ENCODE results near the gene COL9A3.

GRCh38 chr20:62825333-62825985 lies 8.6 kb downstream of the COL9A3 start:
- TF ChIP-seq, protein P1, sequence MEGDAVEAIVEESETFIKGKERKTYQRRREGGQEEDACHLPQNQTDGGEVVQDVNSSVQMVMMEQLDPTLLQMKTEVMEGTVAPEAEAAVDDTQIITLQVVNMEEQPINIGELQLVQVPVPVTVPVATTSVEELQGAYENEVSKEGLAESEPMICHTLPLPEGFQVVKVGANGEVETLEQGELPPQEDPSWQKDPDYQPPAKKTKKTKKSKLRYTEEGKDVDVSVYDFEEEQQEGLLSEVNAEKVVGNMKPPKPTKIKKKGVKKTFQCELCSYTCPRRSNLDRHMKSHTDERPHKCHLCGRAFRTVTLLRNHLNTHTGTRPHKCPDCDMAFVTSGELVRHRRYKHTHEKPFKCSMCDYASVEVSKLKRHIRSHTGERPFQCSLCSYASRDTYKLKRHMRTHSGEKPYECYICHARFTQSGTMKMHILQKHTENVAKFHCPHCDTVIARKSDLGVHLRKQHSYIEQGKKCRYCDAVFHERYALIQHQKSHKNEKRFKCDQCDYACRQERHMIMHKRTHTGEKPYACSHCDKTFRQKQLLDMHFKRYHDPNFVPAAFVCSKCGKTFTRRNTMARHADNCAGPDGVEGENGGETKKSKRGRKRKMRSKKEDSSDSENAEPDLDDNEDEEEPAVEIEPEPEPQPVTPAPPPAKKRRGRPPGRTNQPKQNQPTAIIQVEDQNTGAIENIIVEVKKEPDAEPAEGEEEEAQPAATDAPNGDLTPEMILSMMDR (IDR thresholded peaks at IDR 0.05) = no peak
- TF ChIP-seq POLR2A (IDR thresholded peaks at IDR 0.05) = no peak
- no peak for TF ChIP-seq EP300 (IDR thresholded peaks at IDR 0.05)
